ENCODE data around the gene TMEM17.

DNA sequence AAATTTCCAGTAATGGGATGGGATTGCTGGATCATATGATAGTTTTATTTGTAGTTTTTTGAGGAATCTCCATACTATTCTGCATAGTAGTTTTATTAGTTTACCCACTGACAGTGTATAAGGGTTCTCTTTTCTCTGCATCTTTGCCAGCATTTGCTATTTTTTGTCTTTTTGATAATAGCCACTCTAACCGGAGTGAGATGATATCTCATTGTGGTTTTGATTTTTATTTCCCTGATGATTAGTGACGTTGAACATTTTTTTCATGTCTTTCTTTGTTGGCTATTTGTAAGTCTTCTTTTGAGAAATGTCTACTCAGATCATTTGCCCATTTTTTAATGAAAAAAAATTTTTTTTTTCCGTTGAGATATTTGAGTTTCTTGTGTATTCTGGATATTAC, 26.1 kb downstream of the TMEM17 start:
- TF ChIP-seq POLR2A (IDR thresholded peaks at IDR 0.05; ENCODE audit: low read length) (no peak), NFE2L2 (conservative IDR thresholded peaks at IDR 0.05; ENCODE audit: low read length) (no peak), CHD2 (IDR thresholded peaks at IDR 0.05; ENCODE audit: low read length, partially characterized antibody) (no peak), ESRRA (IDR thresholded peaks at IDR 0.05; ENCODE audit: borderline replicate concordance, low read length) (no peak), MAFK (IDR thresholded peaks at IDR 0.05; ENCODE audit: partially characterized antibody) (no peak)
- TF ChIP-seq, protein P1, sequence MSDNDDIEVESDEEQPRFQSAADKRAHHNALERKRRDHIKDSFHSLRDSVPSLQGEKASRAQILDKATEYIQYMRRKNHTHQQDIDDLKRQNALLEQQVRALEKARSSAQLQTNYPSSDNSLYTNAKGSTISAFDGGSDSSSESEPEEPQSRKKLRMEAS (IDR thresholded peaks at IDR 0.05) = no peak
- TF ChIP-seq, protein P2, sequence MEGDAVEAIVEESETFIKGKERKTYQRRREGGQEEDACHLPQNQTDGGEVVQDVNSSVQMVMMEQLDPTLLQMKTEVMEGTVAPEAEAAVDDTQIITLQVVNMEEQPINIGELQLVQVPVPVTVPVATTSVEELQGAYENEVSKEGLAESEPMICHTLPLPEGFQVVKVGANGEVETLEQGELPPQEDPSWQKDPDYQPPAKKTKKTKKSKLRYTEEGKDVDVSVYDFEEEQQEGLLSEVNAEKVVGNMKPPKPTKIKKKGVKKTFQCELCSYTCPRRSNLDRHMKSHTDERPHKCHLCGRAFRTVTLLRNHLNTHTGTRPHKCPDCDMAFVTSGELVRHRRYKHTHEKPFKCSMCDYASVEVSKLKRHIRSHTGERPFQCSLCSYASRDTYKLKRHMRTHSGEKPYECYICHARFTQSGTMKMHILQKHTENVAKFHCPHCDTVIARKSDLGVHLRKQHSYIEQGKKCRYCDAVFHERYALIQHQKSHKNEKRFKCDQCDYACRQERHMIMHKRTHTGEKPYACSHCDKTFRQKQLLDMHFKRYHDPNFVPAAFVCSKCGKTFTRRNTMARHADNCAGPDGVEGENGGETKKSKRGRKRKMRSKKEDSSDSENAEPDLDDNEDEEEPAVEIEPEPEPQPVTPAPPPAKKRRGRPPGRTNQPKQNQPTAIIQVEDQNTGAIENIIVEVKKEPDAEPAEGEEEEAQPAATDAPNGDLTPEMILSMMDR (IDR thresholded peaks at IDR 0.05) = no peak
- TF ChIP-seq, protein P3, sequence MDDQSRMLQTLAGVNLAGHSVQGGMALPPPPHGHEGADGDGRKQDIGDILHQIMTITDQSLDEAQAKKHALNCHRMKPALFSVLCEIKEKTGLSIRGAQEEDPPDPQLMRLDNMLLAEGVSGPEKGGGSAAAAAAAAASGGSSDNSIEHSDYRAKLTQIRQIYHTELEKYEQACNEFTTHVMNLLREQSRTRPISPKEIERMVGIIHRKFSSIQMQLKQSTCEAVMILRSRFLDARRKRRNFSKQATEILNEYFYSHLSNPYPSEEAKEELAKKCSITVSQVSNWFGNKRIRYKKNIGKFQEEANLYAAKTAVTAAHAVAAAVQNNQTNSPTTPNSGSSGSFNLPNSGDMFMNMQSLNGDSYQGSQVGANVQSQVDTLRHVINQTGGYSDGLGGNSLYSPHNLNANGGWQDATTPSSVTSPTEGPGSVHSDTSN (IDR thresholded peaks at IDR 0.05) = no peak
